Progenitor cell of endocrine pancreas (in vitro differentiated cells): ENCODE data around the gene SPPL3. TPM values are rescaled to one million over a fixed set of nuclear protein-coding genes. Genes with fewer than 3 reads are reported as not detected.

ENCODE experiments used
- DNase-seq: peaks from one replicate; pipeline ENCODE4 v3.0.0; 2021; ENCODE audit warnings: low spot score; ENCODE audit not compliant: unreplicated experiment
- H3K27ac Mint-ChIP-seq: 2 replicates; pipeline ENCODE4 v1.8.0; 2021; ENCODE audit warnings: mild to moderate bottlenecking, moderate library complexity, mixed read lengths
- H3K27me3 Mint-ChIP-seq: 2 replicates; pipeline ENCODE4 v1.8.0; 2021; ENCODE audit warnings: mixed read lengths
- H3K36me3 Mint-ChIP-seq: 2 replicates; pipeline ENCODE4 v1.8.0; 2022; ENCODE audit warnings: mixed read lengths; ENCODE audit not compliant: insufficient read depth
- H3K4me1 Mint-ChIP-seq: 2 replicates; pipeline ENCODE4 v1.8.0; 2021; ENCODE audit warnings: low read depth, mixed read lengths
- H3K4me3 Mint-ChIP-seq: 2 replicates; pipeline ENCODE4 v1.8.0; 2021; ENCODE audit warnings: low read depth, mild to moderate bottlenecking, moderate library complexity, mixed read lengths
- H3K9me3 Mint-ChIP-seq: 2 replicates; pipeline ENCODE4 v1.8.0; 2021; ENCODE audit warnings: low read depth, mixed read lengths
- total RNA-seq: library from RNA; stranded (reverse); gene quantifications from 2 replicates; pipeline ENCODE4 v1.2.1, GENCODE V29; 2021
- TF ChIP-seq, protein P1 (sequence below): fragments of 200-600 bp; sonication (generic); IDR thresholded peaks from one replicate; pipeline ENCODE4 v1.5.0; 2021; ENCODE audit warnings: antibody characterized with exemption, mild to moderate bottlenecking; ENCODE audit not compliant: unreplicated experiment

Gene SPPL3
- total RNA-seq, 1 donor from 2014 or later = 70.2 TPM

DNA sequence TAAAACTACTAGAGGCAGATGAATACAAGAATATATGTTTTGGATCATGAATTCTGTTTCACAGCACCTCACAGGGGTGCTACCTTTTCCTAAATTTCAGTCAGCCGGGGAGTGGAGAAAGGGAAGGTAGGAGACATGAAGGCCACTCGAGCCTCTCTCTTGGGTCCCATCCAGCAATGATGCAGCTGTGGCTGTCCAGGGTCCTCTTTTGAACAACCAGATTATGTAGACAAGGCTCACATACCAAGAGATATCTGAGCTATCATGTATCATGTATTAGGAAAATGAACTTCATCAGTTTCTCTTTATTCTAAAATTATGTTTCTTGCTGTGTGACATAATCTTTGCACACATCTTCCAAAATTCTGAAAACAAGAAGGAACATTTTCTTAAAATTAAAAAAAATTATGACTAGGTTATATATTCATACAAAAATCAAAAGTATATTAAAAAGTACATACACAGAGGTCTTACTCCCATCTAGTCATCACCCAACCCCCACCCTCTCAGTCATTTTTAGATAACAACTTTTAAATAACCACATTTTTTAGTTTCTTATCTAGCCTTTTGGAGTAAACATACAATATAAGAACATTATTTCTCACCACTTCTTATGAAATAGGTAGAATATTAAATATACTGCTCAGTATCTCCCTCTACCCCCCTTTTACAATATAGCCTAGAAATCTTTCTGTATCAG lies 89.8 kb downstream of the SPPL3 start:
- Mint-ChIP-seq H3K4me1 (peaks cover 18% of the 10 kb centered on the region), H3K4me3 (no peak overlapping the region), H3K9me3 (no peaks in the 10 kb centered on the region), H3K27ac (no peak overlapping the region), H3K36me3 (peaks cover 6% of the 10 kb centered on the region), H3K27me3 (no peaks in the 10 kb centered on the region)
- TF ChIP-seq, protein P1, sequence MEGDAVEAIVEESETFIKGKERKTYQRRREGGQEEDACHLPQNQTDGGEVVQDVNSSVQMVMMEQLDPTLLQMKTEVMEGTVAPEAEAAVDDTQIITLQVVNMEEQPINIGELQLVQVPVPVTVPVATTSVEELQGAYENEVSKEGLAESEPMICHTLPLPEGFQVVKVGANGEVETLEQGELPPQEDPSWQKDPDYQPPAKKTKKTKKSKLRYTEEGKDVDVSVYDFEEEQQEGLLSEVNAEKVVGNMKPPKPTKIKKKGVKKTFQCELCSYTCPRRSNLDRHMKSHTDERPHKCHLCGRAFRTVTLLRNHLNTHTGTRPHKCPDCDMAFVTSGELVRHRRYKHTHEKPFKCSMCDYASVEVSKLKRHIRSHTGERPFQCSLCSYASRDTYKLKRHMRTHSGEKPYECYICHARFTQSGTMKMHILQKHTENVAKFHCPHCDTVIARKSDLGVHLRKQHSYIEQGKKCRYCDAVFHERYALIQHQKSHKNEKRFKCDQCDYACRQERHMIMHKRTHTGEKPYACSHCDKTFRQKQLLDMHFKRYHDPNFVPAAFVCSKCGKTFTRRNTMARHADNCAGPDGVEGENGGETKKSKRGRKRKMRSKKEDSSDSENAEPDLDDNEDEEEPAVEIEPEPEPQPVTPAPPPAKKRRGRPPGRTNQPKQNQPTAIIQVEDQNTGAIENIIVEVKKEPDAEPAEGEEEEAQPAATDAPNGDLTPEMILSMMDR = no peak
- no peak for DNase-seq

DNA sequence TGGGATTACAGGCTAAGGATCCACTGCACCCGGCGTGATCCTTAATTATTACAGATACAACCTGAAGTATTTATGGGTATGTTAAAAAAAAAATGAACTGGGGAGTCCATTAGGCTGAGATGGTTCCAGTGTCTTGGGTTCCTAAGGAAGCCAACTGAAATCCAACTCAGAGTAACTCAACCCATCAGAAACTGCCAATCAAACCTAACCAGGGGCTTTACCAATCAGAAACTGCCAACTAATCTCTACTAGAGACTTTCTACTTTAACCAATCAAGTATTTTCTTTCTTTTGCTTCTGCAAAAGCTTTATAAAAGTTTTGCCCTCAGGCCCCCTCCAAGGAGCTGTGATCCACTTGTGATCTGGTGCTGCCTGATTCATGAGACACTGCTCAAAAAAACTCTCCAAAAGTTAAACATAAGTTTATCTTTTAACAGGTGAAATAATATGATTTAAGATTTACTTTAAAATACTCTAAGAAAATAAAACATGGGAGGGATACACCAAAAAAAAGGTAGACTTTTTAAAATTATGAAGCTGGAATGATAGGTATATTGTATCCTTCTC lies 90.5 kb downstream of the SPPL3 start:
- Mint-ChIP-seq H3K36me3 (peaks cover 9% of the 10 kb centered on the region), H3K9me3 (no peaks in the 10 kb centered on the region), H3K27me3 (no peaks in the 10 kb centered on the region), H3K27ac (no peak overlapping the region), H3K4me1 (peaks cover 17% of the 10 kb centered on the region), H3K4me3 (no peak overlapping the region)
- no peak for DNase-seq
- TF ChIP-seq, protein P1 = no peak

DNA sequence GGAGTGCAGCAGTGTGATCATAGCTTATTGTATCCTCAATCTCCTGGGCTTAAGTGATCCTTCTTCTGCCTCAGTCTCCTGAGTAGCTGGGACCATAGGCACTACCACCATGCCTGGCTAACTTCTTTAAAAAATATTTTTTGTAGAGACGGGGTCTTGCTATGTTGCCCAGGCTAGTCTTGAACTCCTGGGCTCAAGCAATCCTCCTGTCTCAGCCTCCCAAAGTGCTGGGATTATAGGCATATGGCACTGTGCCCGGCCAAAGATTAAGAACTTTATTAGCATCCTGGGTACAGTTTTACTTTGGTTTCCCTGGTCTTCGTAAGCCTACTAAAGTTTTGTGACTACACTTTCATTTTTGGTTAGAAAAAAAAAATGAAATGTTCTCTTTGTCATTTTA lies 94.1 kb downstream of the SPPL3 start:
- Mint-ChIP-seq H3K27me3 (no peaks in the 10 kb centered on the region), H3K27ac (no peak overlapping the region), H3K4me3 (no peak overlapping the region), H3K36me3 (peaks cover 14% of the 10 kb centered on the region), H3K9me3 (no peaks in the 10 kb centered on the region), H3K4me1 (peaks cover 5% of the 10 kb centered on the region)
- TF ChIP-seq, protein P1 = no peak
- no peak for DNase-seq

DNA sequence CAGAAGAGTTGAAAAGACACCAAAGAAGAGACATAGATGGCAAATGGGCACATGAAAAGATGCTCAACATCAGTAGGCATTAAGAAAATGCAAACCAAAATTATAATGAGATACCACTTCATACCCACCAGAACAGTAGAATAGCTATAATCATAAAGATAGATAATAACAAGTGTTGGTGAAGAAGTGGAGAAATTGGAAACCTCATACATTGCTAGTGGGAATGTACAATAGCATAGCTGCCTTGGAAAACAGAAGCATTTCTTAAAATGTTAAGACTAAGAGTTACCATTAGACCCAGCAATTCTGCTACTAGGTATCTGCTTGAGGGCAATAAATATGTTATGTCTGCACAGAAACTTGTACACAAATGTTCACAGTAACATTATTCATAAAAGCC lies 99.7 kb downstream of the SPPL3 start:
- Mint-ChIP-seq H3K36me3 (peaks cover 13% of the 10 kb centered on the region), H3K4me1 (peaks cover 17% of the 10 kb centered on the region), H3K27me3 (no peaks in the 10 kb centered on the region), H3K4me3 (no peak overlapping the region), H3K27ac (no peak overlapping the region), H3K9me3 (peaks cover 3% of the 10 kb centered on the region)
- no peak for DNase-seq
- TF ChIP-seq, protein P1 = no peak

DNA sequence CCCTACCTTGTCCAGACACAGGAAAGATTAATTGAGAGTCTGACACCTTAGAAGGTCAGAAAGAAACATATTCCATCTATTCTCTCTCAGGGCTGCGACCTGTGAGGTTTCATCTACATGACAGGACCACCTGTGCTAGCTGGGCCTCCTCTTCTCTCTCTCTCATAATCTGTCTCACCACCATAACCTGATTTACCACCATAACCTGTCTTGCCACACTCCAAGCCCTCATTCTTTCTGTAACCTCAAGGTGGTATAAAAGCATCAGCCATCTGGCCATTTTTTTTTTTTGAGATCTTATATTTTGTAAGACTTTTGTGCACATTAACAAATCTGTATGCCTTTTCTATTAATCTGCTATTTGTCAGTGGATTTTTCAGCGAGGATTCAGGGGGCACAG lies 103.0 kb downstream of the SPPL3 start:
- peaks cover 20% of the 10 kb centered on the region for H3K36me3 Mint-ChIP-seq
- TF ChIP-seq, protein P1 = no peak
- peaks cover 20% of the 10 kb centered on the region for H3K4me1 Mint-ChIP-seq
- no peaks in the 10 kb centered on the region for H3K27me3 Mint-ChIP-seq
- H3K4me3 Mint-ChIP-seq = no peak overlapping the region
- H3K27ac Mint-ChIP-seq = peak overlapping the region; percentile 65
- DNase-seq = no peak
- H3K9me3 Mint-ChIP-seq = peaks cover 6% of the 10 kb centered on the region
